ENCODE results near the gene PTPRN2. TPM values are rescaled to one million over a fixed set of nuclear protein-coding genes. Genes with fewer than 3 reads are reported as not detected.

Gene PTPRN2
- total and polyA plus RNA-seq, 7 donors = 3.2 to 7.1 (median 5.5) TPM

GRCh38 chr7:157865351-157866165 lies 722.1 kb downstream of the PTPRN2 start:
- TF ChIP-seq POLR2AphosphoS5 (IDR thresholded peaks at IDR 0.05) (no peak), EP300 (IDR thresholded peaks at IDR 0.05) (no peak), CTCF (IDR thresholded peaks at IDR 0.05) (no peak), POLR2A (IDR thresholded peaks at IDR 0.05) (no peak)
- intact Hi-C loops (cut with DNase I) = no loop called here
- H3K27ac ChIP-seq = no peak overlapping the region
- no peaks in the 10 kb centered on the region for H3K27me3 ChIP-seq
- H3K9me3 ChIP-seq = peaks cover 0 to 5% (median 0%) of the 10 kb centered on the region in 4 donors
- H3K4me1 ChIP-seq = no peaks in the 10 kb centered on the region
- DNase-seq = no peak
- H3K36me3 ChIP-seq = no peaks in the 10 kb centered on the region
- no peak overlapping the region for H3K4me3 ChIP-seq
- 82 to 84% methylated on average over 27 of the region's 27 CpGs for WGBS, 2 donors

GRCh38 chr7:157864911-157865310 lies 722.7 kb downstream of the PTPRN2 start:
- no peak overlapping the region for H3K4me3 ChIP-seq
- H3K27me3 ChIP-seq = no peaks in the 10 kb centered on the region
- no peaks in the 10 kb centered on the region for H3K4me1 ChIP-seq
- intact Hi-C loops (cut with DNase I) = no loop called here
- DNase-seq = no peak
- H3K27ac ChIP-seq = no peak overlapping the region
- H3K36me3 ChIP-seq = no peaks in the 10 kb centered on the region
- no peak for TF ChIP-seq EP300 (IDR thresholded peaks at IDR 0.05)
- TF ChIP-seq POLR2A (IDR thresholded peaks at IDR 0.05) = no peak
- TF ChIP-seq CTCF (IDR thresholded peaks at IDR 0.05) = no peak
- no peak for TF ChIP-seq POLR2AphosphoS5 (IDR thresholded peaks at IDR 0.05)
- H3K9me3 ChIP-seq = peaks cover 0 to 5% (median 0%) of the 10 kb centered on the region in 4 donors
- WGBS, 2 donors = 80 to 88% methylated on average over 12 of the region's 12 CpGs

- no peaks in the 10 kb centered on the region for H3K36me3 ChIP-seq
- no peak for TF ChIP-seq CTCF (IDR thresholded peaks at IDR 0.05)
- no peak for TF ChIP-seq POLR2A (IDR thresholded peaks at IDR 0.05)
- no peak for TF ChIP-seq EP300 (IDR thresholded peaks at IDR 0.05)
- TF ChIP-seq POLR2AphosphoS5 (IDR thresholded peaks at IDR 0.05) = no peak
- no peak overlapping the region for H3K4me3 ChIP-seq
- 80 to 83% methylated on average over 31 of the region's 31 CpGs for WGBS, 2 donors
- intact Hi-C loops (cut with DNase I) = no loop called here
- H3K27me3 ChIP-seq = no peaks in the 10 kb centered on the region
- no peak for DNase-seq
- no peak overlapping the region for H3K27ac ChIP-seq
- no peaks in the 10 kb centered on the region for H3K4me1 ChIP-seq
- no peaks in the 10 kb centered on the region for H3K9me3 ChIP-seq
These were observed 723.5 kb downstream of the PTPRN2 start for GRCh38 chr7:157863906-157864810.

GRCh38 chr7:157863176-157863575 lies 724.4 kb downstream of the PTPRN2 start:
- Histone ChIP-seq H3K36me3 (no peaks in the 10 kb centered on the region), H3K9me3 (no peaks in the 10 kb centered on the region), H3K4me3 (no peak overlapping the region), H3K27ac (no peak overlapping the region), H3K4me1 (no peaks in the 10 kb centered on the region), H3K27me3 (no peaks in the 10 kb centered on the region)
- intact Hi-C loops (cut with DNase I) = no loop called here
- no peak for TF ChIP-seq POLR2A (IDR thresholded peaks at IDR 0.05)
- no peak for TF ChIP-seq POLR2AphosphoS5 (IDR thresholded peaks at IDR 0.05)
- no peak for TF ChIP-seq EP300 (IDR thresholded peaks at IDR 0.05)
- TF ChIP-seq CTCF (IDR thresholded peaks at IDR 0.05) = no peak
- DNase-seq = no peak
- WGBS, 2 donors = 87% methylated on average over 12 of the region's 12 CpGs

Data from sigmoid colon (tissue), 7 donors.